K562 (cell line): Measurements from ENCODE around the gene GBF1. TPM values are rescaled to one million over a fixed set of nuclear protein-coding genes. Genes with fewer than 3 reads are reported as not detected.
A peak's percentile ranks its signal among the peaks of the same experiment; 100 is the strongest.

Experiments
- ATF6 ChIP-seq: sonication (generic); formaldehyde crosslinking; IDR thresholded peaks from 2 replicates; pipeline ENCODE4 v1.4.0; 2020; ENCODE audit warnings: mild to moderate bottlenecking, missing genetic modification reagents
- BCL6 ChIP-seq: fragments of 250-450 bp; sonication (Bioruptor Pico); IDR thresholded peaks from 2 replicates; pipeline ENCODE4 v1.4.0; 2020
- CBFA2T3 ChIP-seq: fragments of 450-650 bp; IDR thresholded peaks from 2 replicates; pipeline ENCODE4 v1.6.1; 2017
- CBX3 ChIP-seq, 2 experiments: IDR thresholded peaks; 1 replicate in 1 of 2; 2 replicates in 1 of 2; pipeline ENCODE4 v1.6.1; 2012; ENCODE audit warnings: inconsistent platforms in 2 of 2, low read length in 2 of 2, borderline replicate concordance in 1 of 2, control low read depth in 1 of 2
- EGR1 ChIP-seq: fragments of 450-650 bp; conservative IDR thresholded peaks from 2 replicates; pipeline ENCODE4 v1.6.1; 2017; ENCODE audit warnings: mild to moderate bottlenecking
- FOXO4 ChIP-seq: fragments of 450-650 bp; formaldehyde crosslinking; IDR thresholded peaks from 2 replicates; pipeline ENCODE4 v1.4.0; 2020; ENCODE audit warnings: mild to moderate bottlenecking, moderate library complexity
- HOXB6 ChIP-seq: fragments of 250-450 bp; sonication (Bioruptor Pico); IDR thresholded peaks from 2 replicates; pipeline ENCODE4 v1.5.1; 2022; ENCODE audit warnings: mild to moderate bottlenecking, borderline replicate concordance
- L3MBTL2 ChIP-seq: fragments of 450-650 bp; IDR thresholded peaks from 2 replicates; pipeline ENCODE4 v1.6.1; 2016; ENCODE audit warnings: mild to moderate bottlenecking, moderate library complexity
- LARP7 ChIP-seq: fragments of 450-650 bp; IDR thresholded peaks from 2 replicates; pipeline ENCODE4 v1.6.1; 2016
- MTA1 ChIP-seq: fragments of 450-650 bp; IDR thresholded peaks from 2 replicates; pipeline ENCODE4 v1.6.1; 2017; ENCODE audit warnings: borderline replicate concordance
- PHF20 ChIP-seq: fragments of 450-650 bp; IDR thresholded peaks from 2 replicates; pipeline ENCODE4 v1.6.1; 2018; ENCODE audit not compliant: partially characterized antibody
- POLR2A ChIP-seq: fragments of 450-650 bp; conservative IDR thresholded peaks from 2 replicates; pipeline ENCODE4 v1.6.1; 2016
- POLR2G ChIP-seq: fragments of 200-400 bp; formaldehyde crosslinking; IDR thresholded peaks from 2 replicates; pipeline ENCODE4 v1.6.1; 2017; ENCODE audit warnings: low read depth, mild to moderate bottlenecking, antibody characterized with exemption, low read length, moderate library complexity
- POLR2H ChIP-seq: IDR thresholded peaks from 2 replicates; pipeline ENCODE4 v1.6.1; 2016; ENCODE audit warnings: missing genetic modification characterization, low read depth, mild to moderate bottlenecking, control low read depth, missing compliant biosample characterization, moderate library complexity
- RBFOX2 ChIP-seq: fragments of 200-400 bp; formaldehyde crosslinking; IDR thresholded peaks from 2 replicates; pipeline ENCODE4 v1.6.1; 2017; ENCODE audit warnings: low read depth, mild to moderate bottlenecking, low read length, moderate library complexity
- RBM14 ChIP-seq: fragments of 200-400 bp; formaldehyde crosslinking; IDR thresholded peaks from 2 replicates; pipeline ENCODE4 v1.6.1; 2018; ENCODE audit warnings: low read depth, mild to moderate bottlenecking, low read length, moderate library complexity, borderline replicate concordance; ENCODE audit not compliant: insufficient read depth
- SIRT6 ChIP-seq: IDR thresholded peaks from one replicate; pipeline ENCODE4 v1.6.1; 2012; ENCODE audit warnings: low read depth, mild to moderate bottlenecking, control low read depth, inconsistent platforms, low read length, moderate library complexity
- ZFX ChIP-seq: sonication (generic); formaldehyde crosslinking; IDR thresholded peaks from 2 replicates; pipeline ENCODE4 v1.8.0; 2022; ENCODE audit warnings: mild to moderate bottlenecking, missing genetic modification reagents, moderate library complexity
- ZNF124 ChIP-seq: sonication (generic); formaldehyde crosslinking; IDR thresholded peaks from 2 replicates; pipeline ENCODE4 v1.8.1; 2022; ENCODE audit warnings: missing genetic modification reagents
- ZNF395 ChIP-seq: fragments of 200-800 bp; sonication (Bioruptor generic); IDR thresholded peaks from 2 replicates; pipeline ENCODE4 v1.6.1; 2017; ENCODE audit warnings: missing genetic modification characterization, missing compliant biosample characterization
- ZNF561 ChIP-seq: fragments of 450-650 bp; formaldehyde crosslinking; conservative IDR thresholded peaks from 2 replicates; pipeline ENCODE4 v1.4.0; 2020; ENCODE audit warnings: mild to moderate bottlenecking, moderate library complexity
- polyA plus RNA-seq, 8 experiments: library from polyadenylated mRNA; depleted of rRNA in 4 of 8; stranded (reverse) in 5 of 8; unstranded in 3 of 8; fragments of >200 nt; fragmentation: Nextera tagmentation in 2 of 8; fragmentation: Illumina TruSeq in 1 of 8; extraction: Ambion mirVana in 2 of 8; extraction: Trizol in 1 of 8; gene quantifications; 2 replicates each; pipeline versions ENCODE4 v1.2.1 to v1.2.3, GENCODE V29; 2011 to 2014; ENCODE audit warnings: inconsistent platforms in 1 of 8, missing spikeins in 1 of 8
- total RNA-seq, 7 experiments: library from RNA; depleted of rRNA in 6 of 7; stranded (reverse); fragments of >200 nt in 6 of 7; fragmentation: Illumina TruSeq in 2 of 7; extraction: Trizol in 2 of 7; gene quantifications; 2 replicates each; pipeline versions ENCODE4 v1.2.1 to v1.2.3, GENCODE V29; 2011 to 2021; ENCODE audit warnings: low replicate concordance in 1 of 7
- TF ChIP-seq, protein P1 (sequence below): fragments of 250-450 bp; sonication (Bioruptor Pico); IDR thresholded peaks from 2 replicates; pipeline ENCODE4 v1.5.0; 2020; ENCODE audit warnings: mild to moderate bottlenecking, borderline replicate concordance

Gene GBF1
- total and polyA plus RNA-seq, 9 of the 15 experiments (the other 6 are each of a cell fraction or from before 2014, with no cell fraction given): 0.69 to 28.0 (median 10.3) TPM

DNA sequence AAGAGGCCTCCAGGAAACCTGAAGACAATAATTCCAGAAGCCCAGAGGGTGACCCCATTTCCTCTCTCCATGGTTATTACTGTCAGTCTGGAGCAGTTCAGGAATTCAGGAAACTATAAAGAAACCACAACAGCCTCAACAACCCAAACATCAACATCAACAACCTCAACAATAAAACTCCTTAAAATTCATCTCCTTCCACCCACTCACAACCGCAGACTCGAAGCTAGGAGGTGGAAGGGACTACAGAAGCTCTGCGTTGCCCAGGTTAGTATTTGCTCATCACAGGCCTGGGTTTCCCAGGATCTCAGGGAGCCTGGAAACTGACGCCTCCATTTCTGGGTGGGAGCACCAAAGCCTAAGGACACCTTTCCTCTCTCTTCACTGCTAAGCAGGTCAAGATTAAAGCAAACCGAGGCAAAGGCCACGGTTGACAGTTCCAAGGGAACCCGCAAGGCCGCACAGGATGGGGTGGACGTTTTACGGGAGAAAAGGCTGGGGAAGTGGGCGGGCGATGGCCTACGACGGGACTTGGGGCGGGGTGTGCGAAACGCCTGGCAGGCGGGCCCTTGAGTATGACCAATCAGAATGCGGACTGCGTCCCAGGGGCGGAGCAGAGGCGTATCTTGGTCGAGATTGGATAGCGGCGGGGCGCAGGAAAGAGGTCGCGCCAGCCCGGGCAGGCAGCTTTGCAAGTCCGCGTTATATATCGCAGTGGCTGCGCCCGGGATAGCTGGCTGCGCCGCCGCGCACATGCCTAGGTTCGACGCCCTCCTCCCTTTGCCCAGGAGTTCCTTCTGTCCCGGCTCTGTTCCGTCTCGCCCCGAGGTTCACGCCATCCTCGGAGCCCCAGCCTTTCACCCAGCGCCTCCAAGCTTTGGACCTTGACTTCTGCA is 19.4 kb upstream of the GBF1 start, which contains the start of gene ELOVL3 (continued):
- TF ChIP-seq, protein P1, sequence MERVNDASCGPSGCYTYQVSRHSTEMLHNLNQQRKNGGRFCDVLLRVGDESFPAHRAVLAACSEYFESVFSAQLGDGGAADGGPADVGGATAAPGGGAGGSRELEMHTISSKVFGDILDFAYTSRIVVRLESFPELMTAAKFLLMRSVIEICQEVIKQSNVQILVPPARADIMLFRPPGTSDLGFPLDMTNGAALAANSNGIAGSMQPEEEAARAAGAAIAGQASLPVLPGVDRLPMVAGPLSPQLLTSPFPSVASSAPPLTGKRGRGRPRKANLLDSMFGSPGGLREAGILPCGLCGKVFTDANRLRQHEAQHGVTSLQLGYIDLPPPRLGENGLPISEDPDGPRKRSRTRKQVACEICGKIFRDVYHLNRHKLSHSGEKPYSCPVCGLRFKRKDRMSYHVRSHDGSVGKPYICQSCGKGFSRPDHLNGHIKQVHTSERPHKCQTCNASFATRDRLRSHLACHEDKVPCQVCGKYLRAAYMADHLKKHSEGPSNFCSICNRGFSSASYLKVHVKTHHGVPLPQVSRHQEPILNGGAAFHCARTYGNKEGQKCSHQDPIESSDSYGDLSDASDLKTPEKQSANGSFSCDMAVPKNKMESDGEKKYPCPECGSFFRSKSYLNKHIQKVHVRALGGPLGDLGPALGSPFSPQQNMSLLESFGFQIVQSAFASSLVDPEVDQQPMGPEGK (CRISPR knock-in tag): no peak
- TF ChIP-seq ZNF124 (CRISPR knock-in tag) (no peak), POLR2H (tag) (no peak), POLR2A (0 out of 2 replicates have a peak, but pooled peaks have one; percentile 43), MTA1 (no peak), ZNF395 (CRISPR knock-in tag) (0 out of 2 replicates have a peak, but pooled peaks have one; percentile 44), RBFOX2 (peak; percentile 68), ZNF561 (CRISPR knock-in tag) (no peak), L3MBTL2 (peak; percentile 100), FOXO4 (CRISPR knock-in tag) (no peak), SIRT6 (no peak), HOXB6 (no peak), BCL6 (CRISPR knock-in tag) (no peak), PHF20 (peak; percentile 19), POLR2G (peak; percentile 73), LARP7 (no peak), ZFX (CRISPR knock-in tag) (peak; percentile 63; the same call in 1 of the 2 replicates), CBFA2T3 (no peak), ATF6 (peak; percentile 93; the same call in 1 of the 2 replicates), EGR1 (peak; percentile 47), RBM14 (no peak), CBX3 (IDR thresholded peaks at IDR 0.05; ENCODE audit: borderline replicate concordance in 1 of 2, low read length in 2 of 2) (peak in 1 of 2 experiments; percentile 62; a peak in 1 of 3 replicates)
